Nephron (organoid): ENCODE results near the gene USP46.

Experiments
- H3K27ac Mint-ChIP-seq, 3 experiments: 2 replicates each; pipeline ENCODE4 v1.8.0; 2020; ENCODE audit warnings: mixed read lengths in 3 of 3, mild to moderate bottlenecking in 2 of 3, moderate library complexity in 1 of 3
- H3K27me3 Mint-ChIP-seq: 2 replicates; pipeline ENCODE4 v1.8.0; 2021; ENCODE audit warnings: low read depth, mild to moderate bottlenecking, moderate library complexity, mixed read lengths
- H3K36me3 Mint-ChIP-seq: 2 replicates; pipeline ENCODE4 v1.8.0; 2020; ENCODE audit warnings: low read depth, mixed read lengths
- H3K4me1 Mint-ChIP-seq: 2 replicates; pipeline ENCODE4 v1.8.0; 2020; ENCODE audit warnings: mixed read lengths
- H3K4me3 Mint-ChIP-seq, 3 experiments: 2 replicates each; pipeline ENCODE4 v1.8.0; 2020; ENCODE audit warnings: mild to moderate bottlenecking in 3 of 3, mixed read lengths in 3 of 3, moderate library complexity in 2 of 3
- H3K9me3 Mint-ChIP-seq: 2 replicates; pipeline ENCODE4 v1.8.0; 2020; ENCODE audit warnings: mixed read lengths
- TF ChIP-seq, protein P1 (sequence below), 3 experiments: fragments of 200-600 bp; sonication (generic); IDR thresholded peaks; one replicate each; pipeline ENCODE4 v1.5.0; 2021; ENCODE audit warnings: antibody characterized with exemption in 3 of 3; ENCODE audit not compliant: unreplicated experiment in 3 of 3

USP46 gene

DNA sequence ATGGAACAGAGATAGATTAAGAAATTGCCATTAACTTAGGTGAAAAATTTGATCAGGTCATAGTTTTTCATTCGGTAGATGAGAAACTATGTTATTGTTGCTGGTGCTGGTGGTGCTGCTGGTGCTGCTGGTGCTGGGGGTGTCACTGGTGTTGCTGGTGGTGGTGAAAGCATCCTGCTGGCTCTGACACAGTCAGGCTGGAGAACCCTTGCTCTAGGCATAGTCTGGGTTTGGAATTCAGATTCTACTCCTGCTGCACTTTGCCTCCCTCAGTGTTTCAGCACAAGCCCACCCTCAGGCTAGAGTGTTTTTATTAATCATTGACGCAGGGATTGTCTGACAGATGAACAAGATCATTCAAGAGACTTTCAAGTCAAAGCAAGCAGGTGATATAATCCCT is 80.2 kb downstream of the USP46 start:
- H3K9me3 Mint-ChIP-seq: no peaks in the 10 kb centered on the region
- H3K4me1 Mint-ChIP-seq: peaks cover 14% of the 10 kb centered on the region
- no peak overlapping the region for H3K27ac Mint-ChIP-seq
- no peaks in the 10 kb centered on the region for H3K27me3 Mint-ChIP-seq
- TF ChIP-seq, protein P1, sequence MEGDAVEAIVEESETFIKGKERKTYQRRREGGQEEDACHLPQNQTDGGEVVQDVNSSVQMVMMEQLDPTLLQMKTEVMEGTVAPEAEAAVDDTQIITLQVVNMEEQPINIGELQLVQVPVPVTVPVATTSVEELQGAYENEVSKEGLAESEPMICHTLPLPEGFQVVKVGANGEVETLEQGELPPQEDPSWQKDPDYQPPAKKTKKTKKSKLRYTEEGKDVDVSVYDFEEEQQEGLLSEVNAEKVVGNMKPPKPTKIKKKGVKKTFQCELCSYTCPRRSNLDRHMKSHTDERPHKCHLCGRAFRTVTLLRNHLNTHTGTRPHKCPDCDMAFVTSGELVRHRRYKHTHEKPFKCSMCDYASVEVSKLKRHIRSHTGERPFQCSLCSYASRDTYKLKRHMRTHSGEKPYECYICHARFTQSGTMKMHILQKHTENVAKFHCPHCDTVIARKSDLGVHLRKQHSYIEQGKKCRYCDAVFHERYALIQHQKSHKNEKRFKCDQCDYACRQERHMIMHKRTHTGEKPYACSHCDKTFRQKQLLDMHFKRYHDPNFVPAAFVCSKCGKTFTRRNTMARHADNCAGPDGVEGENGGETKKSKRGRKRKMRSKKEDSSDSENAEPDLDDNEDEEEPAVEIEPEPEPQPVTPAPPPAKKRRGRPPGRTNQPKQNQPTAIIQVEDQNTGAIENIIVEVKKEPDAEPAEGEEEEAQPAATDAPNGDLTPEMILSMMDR (IDR thresholded peaks at IDR 0.05; ENCODE audit: unreplicated experiment in 3 of 3): no peak
- H3K4me3 Mint-ChIP-seq: no peak overlapping the region
- no peaks in the 10 kb centered on the region for H3K36me3 Mint-ChIP-seq

DNA sequence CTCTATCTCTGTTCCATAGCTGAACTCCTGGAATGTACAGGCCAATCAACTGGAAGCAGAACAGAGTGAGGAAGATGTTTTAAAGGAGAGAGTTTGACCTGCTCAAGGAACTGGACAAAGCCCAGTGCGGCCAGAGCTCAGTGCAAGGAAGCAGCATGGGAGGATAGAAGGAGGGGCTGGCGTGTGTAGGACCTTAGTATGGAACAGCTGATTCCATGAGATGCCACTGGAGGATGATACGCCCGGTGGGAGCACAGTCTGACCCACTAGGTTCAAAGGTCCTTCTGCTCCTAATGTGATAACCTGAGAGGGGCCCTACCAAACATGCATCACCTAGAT is 81.5 kb downstream of the USP46 start:
- Mint-ChIP-seq H3K36me3 (peaks cover 3% of the 10 kb centered on the region), H3K27ac (no peak overlapping the region), H3K4me3 (no peak overlapping the region), H3K4me1 (peaks cover 2% of the 10 kb centered on the region), H3K27me3 (no peaks in the 10 kb centered on the region), H3K9me3 (no peaks in the 10 kb centered on the region)
- TF ChIP-seq, protein P1 (IDR thresholded peaks at IDR 0.05; ENCODE audit: unreplicated experiment in 3 of 3): no peak

DNA sequence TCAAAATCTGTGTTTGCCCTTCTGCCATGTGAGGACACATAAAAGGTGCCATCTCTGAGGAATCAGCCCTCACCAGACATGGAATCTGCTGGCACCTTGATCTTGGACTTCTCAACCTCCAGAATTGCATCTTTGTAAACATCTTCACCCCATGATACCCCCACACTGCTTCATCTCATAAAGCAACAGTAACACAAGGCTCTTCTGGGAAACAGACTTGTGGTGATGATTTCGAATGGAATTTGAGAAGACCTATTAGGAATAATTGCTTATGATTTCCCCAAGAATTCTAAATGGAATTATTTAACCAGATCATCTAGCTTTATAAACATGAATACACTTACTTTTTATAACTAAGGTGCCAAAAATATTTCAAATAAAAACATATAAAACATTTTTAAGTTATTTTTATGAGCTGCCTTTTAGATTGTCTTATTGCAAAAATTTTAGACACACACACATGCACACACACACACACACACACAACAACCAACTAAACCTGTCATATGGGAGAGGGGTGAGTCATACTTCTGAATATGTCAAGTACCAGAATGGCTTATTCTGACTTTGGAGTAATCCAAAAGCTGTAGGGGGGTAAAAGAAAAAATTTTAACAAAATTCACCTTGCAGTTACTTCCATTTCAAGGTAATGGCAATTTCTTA is 82.0 kb downstream of the USP46 start:
- H3K27me3 Mint-ChIP-seq: no peaks in the 10 kb centered on the region
- no peak overlapping the region for H3K4me3 Mint-ChIP-seq
- TF ChIP-seq, protein P1 (IDR thresholded peaks at IDR 0.05; ENCODE audit: unreplicated experiment in 3 of 3): no peak
- no peaks in the 10 kb centered on the region for H3K9me3 Mint-ChIP-seq
- no peaks in the 10 kb centered on the region for H3K4me1 Mint-ChIP-seq
- peaks cover 8% of the 10 kb centered on the region for H3K36me3 Mint-ChIP-seq
- no peak overlapping the region for H3K27ac Mint-ChIP-seq

DNA sequence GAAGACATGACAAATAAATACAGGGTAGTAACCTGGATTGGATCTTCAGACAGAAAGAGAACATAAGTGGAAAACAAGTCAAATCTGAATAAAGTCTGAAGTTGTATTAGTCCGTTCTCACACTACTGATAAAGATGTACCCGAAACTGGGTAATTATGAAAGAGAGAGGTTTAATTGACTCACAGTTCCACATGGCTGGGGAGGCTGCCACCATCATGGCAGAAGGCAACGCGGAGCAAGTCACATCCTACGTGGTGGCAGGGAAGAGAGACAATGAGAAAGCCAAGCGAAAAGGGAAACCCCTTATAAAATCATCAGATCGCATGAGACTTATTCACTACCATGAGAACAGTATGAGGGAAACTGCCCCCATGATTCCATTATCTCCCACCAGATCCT is 82.8 kb downstream of the USP46 start:
- no peak overlapping the region for H3K4me3 Mint-ChIP-seq
- H3K36me3 Mint-ChIP-seq: peaks cover 10% of the 10 kb centered on the region
- TF ChIP-seq, protein P1 (IDR thresholded peaks at IDR 0.05; ENCODE audit: unreplicated experiment in 3 of 3): no peak
- H3K9me3 Mint-ChIP-seq: no peaks in the 10 kb centered on the region
- H3K27me3 Mint-ChIP-seq: no peaks in the 10 kb centered on the region
- H3K4me1 Mint-ChIP-seq: no peaks in the 10 kb centered on the region
- H3K27ac Mint-ChIP-seq: no peak overlapping the region

DNA sequence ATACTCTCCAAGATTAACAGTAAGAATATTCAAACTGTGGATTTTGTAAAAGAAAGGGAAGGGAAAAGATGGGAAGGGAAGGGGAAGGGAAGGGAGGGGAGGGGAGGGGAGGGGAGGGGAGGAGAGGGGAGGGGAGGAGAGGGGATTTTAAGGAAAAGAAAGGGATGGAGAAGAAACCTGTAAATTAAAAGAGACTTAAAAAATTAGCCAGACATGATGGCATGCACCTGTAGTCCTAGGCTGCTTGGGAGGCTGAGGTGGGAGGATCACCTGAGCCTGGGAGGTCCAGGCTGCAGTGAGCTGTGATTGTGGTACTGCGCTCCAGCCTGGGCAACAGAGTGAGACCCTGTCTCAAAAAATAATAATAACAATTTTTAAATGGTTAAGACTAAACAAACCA is 83.7 kb downstream of the USP46 start:
- H3K27ac Mint-ChIP-seq: no peak overlapping the region
- H3K36me3 Mint-ChIP-seq: peaks cover 10% of the 10 kb centered on the region
- no peaks in the 10 kb centered on the region for H3K9me3 Mint-ChIP-seq
- TF ChIP-seq, protein P1 (IDR thresholded peaks at IDR 0.05; ENCODE audit: unreplicated experiment in 3 of 3): no peak
- no peak overlapping the region for H3K4me3 Mint-ChIP-seq
- no peaks in the 10 kb centered on the region for H3K4me1 Mint-ChIP-seq
- H3K27me3 Mint-ChIP-seq: no peaks in the 10 kb centered on the region

DNA sequence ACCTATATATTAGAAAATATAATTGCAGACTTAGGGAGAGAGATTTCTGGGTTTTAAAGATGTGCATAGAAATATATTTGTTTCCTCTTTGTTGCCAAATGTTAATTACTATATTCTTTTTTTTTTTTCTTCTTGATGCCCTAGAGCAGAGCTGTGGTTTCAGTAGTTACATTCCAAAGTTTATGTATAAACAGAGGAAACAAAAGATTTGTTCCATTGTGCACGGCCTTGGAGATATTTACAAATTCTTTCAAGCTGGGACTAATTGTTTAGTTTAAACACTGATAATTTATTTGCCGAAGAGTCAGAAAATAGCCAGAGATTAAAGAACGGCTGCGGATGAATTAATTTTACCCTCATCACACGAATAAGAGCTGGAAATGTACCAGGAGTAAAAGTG is 85.1 kb downstream of the USP46 start:
- no peaks in the 10 kb centered on the region for H3K4me1 Mint-ChIP-seq
- peaks cover 10% of the 10 kb centered on the region for H3K36me3 Mint-ChIP-seq
- H3K9me3 Mint-ChIP-seq: no peaks in the 10 kb centered on the region
- H3K27me3 Mint-ChIP-seq: no peaks in the 10 kb centered on the region
- H3K27ac Mint-ChIP-seq: no peak overlapping the region
- TF ChIP-seq, protein P1 (IDR thresholded peaks at IDR 0.05; ENCODE audit: unreplicated experiment in 3 of 3): no peak
- H3K4me3 Mint-ChIP-seq: no peak overlapping the region
